HFF-Myc (cell line): Measurements from ENCODE around the gene TESPA1.

Experiments used
- DNase-seq: peaks from one replicate; pipeline ENCODE4 v3.0.0-alpha.2; 2011; ENCODE audit warnings: low read depth; ENCODE audit errors: extremely low read depth
- H3K4me3 ChIP-seq: replicated peaks from 2 replicates; pipeline ENCODE4 v1.5.1; 2011; ENCODE audit warnings: low read depth, mild to moderate bottlenecking, control low read depth, low read length
- CTCF ChIP-seq: IDR thresholded peaks from 2 replicates; pipeline ENCODE4 v1.5.1; 2012; ENCODE audit warnings: mild to moderate bottlenecking, low read depth, low read length, control low read depth; ENCODE audit errors: missing control alignments

The TESPA1 gene

GRCh38 chr12:54983536-54984101 lies 943 bp downstream of the TESPA1 start:
- no peak for DNase-seq
- no peak overlapping the region for H3K4me3 ChIP-seq
- TF ChIP-seq CTCF = no peak

- TF ChIP-seq CTCF = no peak
- no peak for DNase-seq
- no peak overlapping the region for H3K4me3 ChIP-seq
Measured at GRCh38 chr12:54981796-54982195, 2.8 kb downstream of the TESPA1 start.

GRCh38 chr12:54980341-54980740 lies 4.2 kb downstream of the TESPA1 start:
- DNase-seq = no peak
- no peak overlapping the region for H3K4me3 ChIP-seq
- no peak for TF ChIP-seq CTCF

GRCh38 chr12:54977857-54978256 lies 6.7 kb downstream of the TESPA1 start:
- TF ChIP-seq CTCF = no peak
- no peak for DNase-seq
- no peak overlapping the region for H3K4me3 ChIP-seq

- no peak for TF ChIP-seq CTCF
- H3K4me3 ChIP-seq = no peak overlapping the region
- DNase-seq = no peak
Measured at GRCh38 chr12:54977155-54977554, 7.4 kb downstream of the TESPA1 start.

- no peak for DNase-seq
- TF ChIP-seq CTCF = no peak
- H3K4me3 ChIP-seq = no peak overlapping the region
Measured at GRCh38 chr12:54975875-54976274, 8.7 kb downstream of the TESPA1 start.

- TF ChIP-seq CTCF = no peak
- H3K4me3 ChIP-seq = no peak overlapping the region
- DNase-seq = no peak
Measured at GRCh38 chr12:54975272-54975671, 9.3 kb downstream of the TESPA1 start.
